Suppressor macrophage treated with lipopolysaccharide for 1 hour (primary cell): ENCODE results near the gene DERA.
A peak's percentile ranks its signal among the peaks of the same experiment; 100 is the strongest.
"Not testable (repeated sequence)": the region's sequence is repeated elsewhere in the genome, so short reads cannot be mapped to it uniquely, and the experiment has no call there.

Experiments
- DNase-seq, 3 donors: peaks; one replicate each; pipeline ENCODE4 v3.0.0-alpha.2; 2020 to 2022

DERA gene

GRCh38 chr12:15910864-15911721, at the start of gene DERA:
DERA (plus strand) TSS chr12:15911332; CDS start chr12:15911384, 52 bp downstream.
- DNase-seq: peak; percentile 77 to 93 (median 84)

- DNase-seq: no peak
Measured at GRCh38 chr12:15861404-15861803, 49.7 kb upstream of the DERA start.

GRCh38 chr12:15862840-15863239, 48.3 kb upstream of the DERA start:
- DNase-seq: no peak

GRCh38 chr12:15863372-15863771, 47.8 kb upstream of the DERA start:
- no peak for DNase-seq

- DNase-seq: peak; percentile 55 to 80 (median 67)
Measured at GRCh38 chr12:15863984-15864383, 47.1 kb upstream of the DERA start.

- no peak for DNase-seq
Measured at GRCh38 chr12:15868186-15868585, 42.9 kb upstream of the DERA start.

DNA sequence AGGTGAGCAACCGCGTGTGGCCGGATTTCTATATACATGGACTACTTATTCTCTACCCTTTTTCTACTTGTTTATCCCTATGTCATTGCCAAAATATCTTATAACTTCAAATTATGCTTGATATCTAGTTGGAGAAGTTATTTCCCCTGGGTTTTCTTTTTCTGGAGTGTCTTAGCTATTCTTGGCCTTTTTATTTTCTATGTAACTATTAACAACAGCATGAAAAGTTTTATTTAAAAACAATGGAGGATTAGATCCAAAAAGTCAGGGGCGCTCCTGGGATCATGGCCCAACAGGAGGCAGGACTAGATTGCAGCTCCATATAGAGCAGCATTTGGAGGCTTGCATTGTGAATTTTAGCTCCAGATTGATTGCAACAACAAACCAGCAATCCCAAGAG, 37.6 kb upstream of the DERA start:
- DNase-seq: no peak

DNA sequence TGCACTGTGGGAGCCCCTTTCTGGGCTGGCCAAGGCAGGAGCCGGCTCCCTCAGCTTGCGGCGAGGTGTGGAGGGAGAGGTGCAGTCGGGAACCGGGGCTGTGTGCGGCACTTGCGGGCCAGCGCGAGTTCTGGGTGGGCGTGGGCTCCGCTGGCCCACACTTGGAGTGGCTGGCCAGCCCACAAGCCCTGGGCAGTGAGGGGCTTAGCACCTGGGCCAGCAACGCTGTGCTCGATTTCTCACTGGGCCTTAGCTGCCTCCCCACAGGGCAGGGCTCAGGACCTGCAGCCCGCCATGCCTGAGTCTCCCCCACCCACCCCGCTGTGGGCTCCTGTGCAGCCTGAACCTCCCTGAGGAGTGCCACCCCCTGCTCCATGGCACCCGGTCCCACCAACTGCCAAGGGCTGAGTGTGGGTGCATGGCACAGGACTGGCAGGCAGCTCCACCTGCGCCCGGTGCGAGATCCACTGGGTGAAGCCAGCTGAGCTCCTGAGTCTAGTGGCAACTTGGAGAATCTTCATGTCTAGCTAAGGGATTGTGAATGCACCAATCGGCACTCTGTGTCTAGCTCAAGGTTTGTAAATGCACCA, 36.5 kb upstream of the DERA start:
- DNase-seq: not testable (repeated sequence)

- DNase-seq: no peak
Measured at GRCh38 chr12:15875863-15876262, 35.3 kb upstream of the DERA start.

DNA sequence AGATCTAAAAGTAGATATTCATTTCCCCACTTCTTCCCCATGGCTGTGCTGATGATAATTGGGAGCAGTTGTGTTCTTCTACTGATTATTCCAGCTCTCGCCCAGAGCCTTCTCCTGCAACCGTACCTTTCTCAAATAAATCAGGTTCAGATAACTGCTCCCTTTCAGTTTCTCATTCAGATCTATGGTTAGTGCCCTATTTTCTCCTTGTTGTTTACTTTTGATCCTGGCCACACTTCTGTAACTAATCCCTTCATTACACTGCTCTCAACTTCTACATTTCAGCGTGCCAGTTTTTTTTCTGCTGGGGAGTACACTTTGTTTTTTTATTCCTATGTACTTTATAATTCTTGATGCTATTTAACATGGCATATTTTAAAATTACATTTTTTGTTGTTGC, 31.7 kb upstream of the DERA start:
- no peak for DNase-seq

- DNase-seq: no peak
Measured at GRCh38 chr12:15880721-15881120, 30.4 kb upstream of the DERA start.

DNA sequence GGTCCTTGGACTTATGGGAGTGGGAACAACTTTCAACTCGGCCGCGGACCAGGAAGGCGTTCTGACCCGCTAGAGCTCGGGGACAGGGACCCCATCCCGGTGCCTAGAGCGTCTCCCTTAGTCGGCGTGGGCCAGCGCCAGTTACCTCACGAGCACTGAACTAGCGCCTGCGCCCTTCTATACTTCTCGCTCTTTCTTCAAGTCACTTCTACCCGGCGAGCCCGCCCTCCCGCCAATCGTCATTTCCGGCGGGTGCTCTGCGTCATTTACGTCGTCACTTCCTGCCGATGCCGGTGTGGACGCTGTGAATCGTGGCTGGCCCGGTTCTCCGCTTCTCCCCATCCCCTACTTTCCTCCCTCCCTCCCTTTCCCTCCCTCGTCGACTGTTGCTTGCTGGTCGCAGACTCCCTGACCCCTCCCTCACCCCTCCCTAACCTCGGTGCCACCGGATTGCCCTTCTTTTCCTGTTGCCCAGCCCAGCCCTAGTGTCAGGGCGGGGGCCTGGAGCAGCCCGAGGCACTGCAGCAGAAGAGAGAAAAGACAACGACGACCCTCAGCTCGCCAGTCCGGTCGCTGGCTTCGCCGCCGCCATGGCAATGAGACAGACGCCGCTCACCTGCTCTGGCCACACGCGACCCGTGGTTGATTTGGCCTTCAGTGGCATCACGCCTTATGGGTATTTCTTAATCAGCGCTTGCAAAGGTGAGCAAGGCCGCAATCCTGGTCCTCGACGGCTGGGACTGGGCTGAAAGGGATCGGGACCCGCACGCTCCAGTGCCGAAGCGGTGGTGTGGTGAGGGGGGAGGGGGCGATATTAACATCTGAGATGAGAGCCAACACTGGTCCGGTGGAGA, 28.8 kb upstream of the DERA start, which contains the start of gene STRAP:
TSS of gene STRAP (plus strand) at position 270 of the 854 bp plus-strand sequence. CDS start at position 591, 321 bp downstream.
- DNase-seq: peak; percentile 97 to 99 (median 98)

- no peak for DNase-seq
Measured at GRCh38 chr12:15883536-15883935, 27.6 kb upstream of the DERA start.

DNA sequence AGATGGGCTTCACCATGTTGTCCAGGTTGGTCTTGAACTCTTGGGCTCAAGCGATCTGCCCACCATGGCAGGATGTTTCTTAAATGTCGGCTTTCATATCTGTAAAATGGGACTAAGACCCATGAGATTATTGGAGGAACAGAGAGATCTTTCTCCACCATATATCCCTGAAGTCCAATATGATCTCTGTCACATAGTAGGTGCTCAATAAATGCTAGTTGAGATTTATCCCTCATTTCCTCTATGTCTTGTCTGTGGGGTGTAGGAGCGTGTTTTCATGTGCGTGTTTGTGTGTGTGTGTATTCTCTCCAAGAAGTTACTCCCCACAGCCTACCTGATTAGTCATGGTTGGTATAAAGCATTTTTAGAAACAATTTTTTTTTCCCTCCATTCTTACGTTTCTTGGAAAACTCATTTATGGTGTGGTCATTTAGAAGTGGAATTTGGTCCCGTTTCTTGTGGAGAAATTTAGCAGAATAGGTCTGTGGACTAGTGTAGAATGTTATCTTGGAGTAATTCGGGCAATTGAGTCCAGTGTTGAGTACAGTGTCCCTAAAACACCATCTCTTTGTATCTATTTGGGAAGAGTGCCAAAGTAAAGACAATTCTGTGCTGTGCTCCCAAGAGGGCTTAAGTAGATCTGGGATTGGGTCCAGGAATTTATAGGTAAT, 24.6 kb upstream of the DERA start:
- no peak for DNase-seq

GRCh38 chr12:15887043-15887817, 23.9 kb upstream of the DERA start:
- DNase-seq: no peak

DNA sequence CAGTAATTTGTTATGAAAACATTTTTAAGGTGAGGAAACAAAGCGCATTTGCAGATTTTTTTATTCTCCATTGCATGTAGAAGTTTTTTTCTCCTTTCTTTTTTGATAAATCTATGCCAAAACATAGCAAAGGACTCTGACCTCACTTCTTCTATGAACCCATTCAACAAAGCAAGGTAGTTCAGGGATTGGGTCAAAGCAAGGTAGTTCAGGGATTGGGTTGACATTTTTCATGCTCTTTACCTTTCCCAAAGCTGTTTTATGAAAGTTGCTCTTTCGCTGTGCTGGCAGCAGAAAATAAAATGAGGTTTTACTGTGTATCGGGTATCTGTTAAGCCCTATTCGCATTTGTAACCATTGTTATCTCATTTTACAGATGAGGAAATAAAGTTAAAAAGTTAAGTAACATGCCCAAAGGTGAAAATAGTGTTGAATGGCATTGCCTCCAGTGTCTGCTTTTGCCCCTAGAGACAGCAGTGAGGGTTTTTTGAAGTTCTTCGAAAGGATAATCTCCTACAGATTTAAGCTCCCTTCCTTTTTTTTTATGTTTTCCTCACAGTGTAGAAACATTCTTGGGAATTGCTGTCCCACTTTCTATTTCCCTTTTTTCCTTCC, 18.4 kb upstream of the DERA start:
- no peak for DNase-seq

- DNase-seq: no peak
Measured at GRCh38 chr12:15893260-15893659, 17.9 kb upstream of the DERA start.

GRCh38 chr12:15896867-15897266, 14.3 kb upstream of the DERA start:
- no peak for DNase-seq

- DNase-seq: no peak
Measured at GRCh38 chr12:15897433-15897832, 13.7 kb upstream of the DERA start.

DNA sequence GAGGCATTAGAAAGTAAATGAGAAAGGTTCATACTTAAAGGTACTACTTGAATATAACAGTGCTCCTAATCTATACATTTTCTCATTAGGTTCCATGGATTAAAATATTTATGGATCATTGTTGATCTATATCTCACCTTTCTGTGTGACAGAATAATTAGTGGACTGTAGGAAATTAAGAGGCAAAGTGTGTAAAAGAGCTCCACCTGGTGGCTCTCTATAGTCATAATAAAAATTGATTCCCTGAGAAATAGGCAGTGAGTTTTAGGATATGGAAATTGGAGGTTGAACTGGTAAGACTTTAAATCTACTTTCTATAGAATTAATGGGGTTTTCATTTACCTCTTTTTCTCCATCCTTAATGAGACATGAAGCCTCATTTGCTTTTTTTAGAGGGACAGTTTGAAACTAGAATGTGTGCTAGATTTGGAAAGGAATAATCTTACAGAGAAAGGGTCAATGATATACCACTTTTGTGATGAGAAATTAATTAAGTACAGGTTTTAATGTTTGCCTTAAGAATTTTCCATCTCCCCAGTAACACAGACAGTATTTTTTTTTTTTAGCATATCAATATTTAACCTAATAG, 11.8 kb upstream of the DERA start:
- peak; percentile 36 to 60 (median 38) for DNase-seq

DNA sequence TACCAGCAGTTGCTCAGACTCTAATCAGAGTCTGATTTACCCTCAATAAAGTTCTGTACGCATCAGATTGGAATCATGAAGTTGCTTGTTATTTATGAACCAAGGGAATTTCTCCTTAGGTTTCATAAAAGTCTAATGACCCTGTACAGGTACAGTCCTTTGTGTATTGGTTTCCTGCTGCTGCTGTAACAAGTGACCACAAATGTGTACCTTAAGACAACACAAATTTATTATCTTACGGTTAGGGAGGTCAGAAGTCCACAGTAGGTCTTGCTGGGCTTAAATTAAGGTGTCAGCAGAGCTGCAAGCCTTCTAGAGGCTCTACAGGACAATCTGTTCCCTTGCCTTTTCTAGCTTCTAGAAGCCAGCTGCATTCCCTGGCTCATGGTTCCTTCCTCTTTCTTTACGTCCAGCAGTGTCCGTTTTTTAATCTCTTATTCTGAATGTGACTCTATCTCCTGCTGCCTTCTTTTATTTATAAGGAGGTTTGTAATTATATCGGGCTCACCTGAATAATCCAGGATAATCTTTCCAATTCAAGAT, 6.7 kb upstream of the DERA start:
- DNase-seq: no peak
